ENCODE results near the gene NUMBL.
"Not testable (repeated sequence)": the region's sequence is repeated elsewhere in the genome, so short reads cannot be mapped to it uniquely, and the experiment has no call there.

NUMBL gene

GRCh38 chr19:40672573-40673299 is 17.7 kb downstream of the NUMBL start:
- H3K4me3 ChIP-seq (ENCODE audit: low read length): no peak overlapping the region
- no peak for TF ChIP-seq ZNF274 (IDR thresholded peaks at IDR 0.05; ENCODE audit: low read depth, low read length)

- TF ChIP-seq ZNF274 (IDR thresholded peaks at IDR 0.05; ENCODE audit: low read depth, low read length): no peak
- no peak overlapping the region for H3K4me3 ChIP-seq (ENCODE audit: low read length)
These were observed 18.4 kb downstream of the NUMBL start for GRCh38 chr19:40672038-40672437.

- no peak overlapping the region for H3K4me3 ChIP-seq (ENCODE audit: low read length)
- no peak for TF ChIP-seq ZNF274 (IDR thresholded peaks at IDR 0.05; ENCODE audit: low read depth, low read length)
These were observed 19.0 kb downstream of the NUMBL start for GRCh38 chr19:40671404-40671803.

DNA sequence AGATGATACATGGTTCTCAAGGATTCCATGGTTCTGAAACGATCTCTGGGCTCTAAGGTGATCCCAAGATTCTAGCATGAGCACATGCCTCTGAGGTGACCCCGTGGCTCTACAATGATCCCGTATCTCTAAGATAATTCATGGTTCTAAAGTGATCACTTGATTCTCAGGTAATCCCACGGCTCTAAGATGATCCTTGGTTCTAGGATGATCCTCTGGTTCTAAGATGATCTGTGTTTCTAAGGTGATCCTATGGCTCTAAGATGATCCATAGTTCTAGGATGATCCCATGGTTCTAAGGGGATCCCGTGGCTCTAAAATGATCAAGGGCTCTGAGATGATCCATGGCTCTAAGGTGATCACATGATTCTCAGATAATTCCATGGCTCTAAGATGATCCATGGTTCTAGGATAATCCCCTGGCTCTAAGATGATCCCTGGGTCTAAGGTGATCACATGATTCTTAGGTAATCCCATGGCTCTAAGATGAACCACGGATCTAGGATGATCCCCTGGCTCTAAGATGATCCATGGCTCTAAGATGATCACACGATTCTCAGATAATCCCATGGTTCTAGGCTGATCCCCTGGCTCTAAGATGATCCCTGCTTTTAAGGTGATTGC is 21.3 kb downstream of the NUMBL start:
- no peak for TF ChIP-seq ZNF274 (IDR thresholded peaks at IDR 0.05; ENCODE audit: low read depth, low read length)
- no peak overlapping the region for H3K4me3 ChIP-seq (ENCODE audit: low read length)

GRCh38 chr19:40667602-40668001 is 22.8 kb downstream of the NUMBL start:
- no peak for TF ChIP-seq ZNF274 (IDR thresholded peaks at IDR 0.05; ENCODE audit: low read depth, low read length)
- H3K4me3 ChIP-seq (ENCODE audit: low read length): no peak overlapping the region

GRCh38 chr19:40666803-40667438 is 23.5 kb downstream of the NUMBL start:
- H3K4me3 ChIP-seq (ENCODE audit: low read length): no peak overlapping the region
- no peak for TF ChIP-seq ZNF274 (IDR thresholded peaks at IDR 0.05; ENCODE audit: low read depth, low read length)

GRCh38 chr19:40663695-40664692 is 26.5 kb downstream of the NUMBL start:
- H3K4me3 ChIP-seq (ENCODE audit: low read length): peak overlapping the region; percentile 74; the same call in 1 of the 2 replicates
- TF ChIP-seq ZNF274 (IDR thresholded peaks at IDR 0.05; ENCODE audit: low read depth, low read length): no peak

- H3K4me3 ChIP-seq (ENCODE audit: low read length): peak overlapping the region; percentile 74
- no peak for TF ChIP-seq ZNF274 (IDR thresholded peaks at IDR 0.05; ENCODE audit: low read depth, low read length)
These were observed 27.3 kb downstream of the NUMBL start for GRCh38 chr19:40662925-40663694.

DNA sequence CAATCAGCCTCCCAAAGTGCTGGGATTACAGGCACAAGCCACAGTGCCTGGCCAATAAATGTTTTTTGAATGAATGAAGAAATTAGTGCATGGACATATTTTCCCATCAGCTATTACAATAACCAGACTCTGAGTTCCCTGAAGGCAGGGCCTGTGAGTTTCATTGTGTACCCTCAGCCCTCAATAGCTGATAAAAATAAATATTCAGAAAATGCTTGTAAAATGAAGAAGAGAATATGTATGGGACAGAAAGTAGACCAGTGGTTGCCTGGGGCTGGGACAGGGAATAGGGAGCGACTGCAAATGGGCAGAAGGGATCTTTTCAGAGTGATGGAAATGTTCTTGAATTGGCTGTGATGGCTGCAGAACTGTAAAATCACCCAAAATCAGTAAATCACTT is 28.8 kb downstream of the NUMBL start:
- no peak overlapping the region for H3K4me3 ChIP-seq (ENCODE audit: low read length)
- no peak for TF ChIP-seq ZNF274 (IDR thresholded peaks at IDR 0.05; ENCODE audit: low read depth, low read length)

DNA sequence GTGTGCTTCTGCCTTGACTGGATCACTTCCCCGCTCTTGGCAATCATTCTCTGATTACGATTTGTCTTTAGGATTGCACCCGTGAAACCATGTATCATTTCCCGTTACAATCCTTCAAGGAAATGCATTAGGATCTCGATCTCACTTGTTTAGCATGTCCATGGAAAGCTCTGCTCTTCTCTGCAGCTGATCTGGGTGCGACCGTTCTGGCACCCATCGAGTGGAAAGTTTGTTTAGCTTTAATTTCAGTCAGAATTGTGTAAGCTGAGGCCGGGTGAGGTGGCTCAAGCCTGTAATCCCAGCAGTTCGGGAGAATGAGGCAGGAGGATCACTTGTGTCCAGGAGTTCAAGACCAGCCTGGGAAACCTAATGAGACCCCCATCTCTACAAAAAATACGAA is 30.9 kb downstream of the NUMBL start:
- H3K4me3 ChIP-seq (ENCODE audit: low read length): no peak overlapping the region
- no peak for TF ChIP-seq ZNF274 (IDR thresholded peaks at IDR 0.05; ENCODE audit: low read depth, low read length)

DNA sequence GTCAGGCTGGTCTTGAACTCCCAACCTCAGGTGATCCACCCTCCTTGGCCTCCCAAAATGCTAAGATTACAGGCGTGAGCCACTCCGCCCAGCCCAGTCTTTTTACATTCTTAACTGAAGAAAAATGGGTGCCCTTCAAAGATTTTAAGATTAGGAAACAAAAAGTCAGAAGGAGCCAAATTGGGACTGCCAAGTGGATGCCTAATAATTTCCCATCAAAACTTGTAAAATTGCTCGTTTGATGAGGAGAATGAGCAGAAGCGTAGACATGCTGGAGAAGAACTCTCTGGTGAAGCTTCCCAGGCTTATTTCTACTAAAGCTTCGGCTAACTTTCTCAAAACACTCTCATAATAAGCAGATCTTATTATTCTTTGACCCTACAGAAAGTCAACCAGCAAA is 31.3 kb downstream of the NUMBL start:
- TF ChIP-seq ZNF274 (IDR thresholded peaks at IDR 0.05; ENCODE audit: low read depth, low read length): no peak
- no peak overlapping the region for H3K4me3 ChIP-seq (ENCODE audit: low read length)

- no peak overlapping the region for H3K4me3 ChIP-seq (ENCODE audit: low read length)
- TF ChIP-seq ZNF274 (IDR thresholded peaks at IDR 0.05; ENCODE audit: low read depth, low read length): no peak
These were observed 32.4 kb downstream of the NUMBL start for GRCh38 chr19:40658031-40658430.

- not testable (repeated sequence) for H3K4me3 ChIP-seq (ENCODE audit: low read length)
These were observed 34.8 kb downstream of the NUMBL start for GRCh38 chr19:40655684-40656083.

DNA sequence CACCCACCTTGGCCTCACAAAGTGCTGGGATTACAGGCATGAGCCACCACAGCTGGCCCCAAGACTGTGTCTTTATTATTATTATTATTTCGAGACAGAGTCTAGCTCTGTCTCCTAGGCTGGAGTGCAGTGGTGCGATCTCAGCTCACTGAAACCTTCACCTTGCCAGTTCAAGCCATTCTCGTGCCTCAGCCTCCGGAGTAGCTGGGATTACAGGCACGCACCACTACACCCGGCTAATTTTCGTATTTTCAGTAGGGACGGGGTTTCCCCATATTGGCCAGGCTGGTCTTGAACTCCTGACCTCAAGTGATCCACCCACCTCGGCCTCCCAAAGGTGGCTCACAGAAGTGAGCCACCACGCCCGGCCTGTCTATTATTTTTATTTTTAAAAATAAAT is 38.1 kb downstream of the NUMBL start:
- H3K4me3 ChIP-seq (ENCODE audit: low read length): not testable (repeated sequence)

Data from GM08714 (cell line).